Neural cell (in vitro differentiated cells): ENCODE measurements around the gene ACSS1. TPM values are rescaled to one million over a fixed set of nuclear protein-coding genes. Genes with fewer than 3 reads are reported as not detected.

Source experiments
- H2AFZ ChIP-seq: fragments of 200-600, 300-800 bp; sonication (generic), shearing (Covaris generic); 2 replicates; pipeline ENCODE4 v1.6.0; 2014; ENCODE audit warnings: low read depth, mild to moderate bottlenecking, antibody characterized with exemption, low read length, moderate library complexity
- H3F3A ChIP-seq: fragments of 200-600 bp; shearing (Covaris generic); 2 replicates; pipeline ENCODE4 v1.6.1; 2016; ENCODE audit warnings: mild to moderate bottlenecking, moderate library complexity, mixed read lengths, antibody characterized with exemption, low read length; ENCODE audit not compliant: insufficient read depth, poor library complexity, severe bottlenecking
- H3K27ac ChIP-seq: fragments of 200-600, 300-800 bp; sonication (generic), shearing (Covaris generic); 2 replicates; pipeline ENCODE4 v1.5.1; 2014; ENCODE audit warnings: mild to moderate bottlenecking, low read length, moderate library complexity
- H3K27me3 ChIP-seq: fragments of 300-800, 200-600 bp; sonication (generic), shearing (Covaris generic); 2 replicates; pipeline ENCODE4 v1.6.0; 2014; ENCODE audit warnings: mild to moderate bottlenecking, low read depth, low read length, moderate library complexity; ENCODE audit not compliant: insufficient read depth
- H3K36me3 ChIP-seq: fragments of 300-800, 200-600 bp; sonication (generic), shearing (Covaris generic); 2 replicates; pipeline ENCODE4 v1.5.1; 2014; ENCODE audit warnings: mild to moderate bottlenecking, antibody characterized with exemption, low read length, moderate library complexity; ENCODE audit not compliant: insufficient read depth
- H3K4me2 ChIP-seq: fragments of 300-800, 200-600 bp; sonication (generic), shearing (Covaris generic); 2 replicates; pipeline ENCODE4 v1.6.0; 2014; ENCODE audit warnings: mild to moderate bottlenecking, low read length
- H3K4me3 ChIP-seq: fragments of 300-800, 200-600 bp; sonication (generic), shearing (Covaris generic); 2 replicates; pipeline ENCODE4 v1.5.1; 2014; ENCODE audit warnings: mild to moderate bottlenecking, low read length, moderate library complexity
- H3K79me2 ChIP-seq: fragments of 200-600 bp; shearing (Covaris generic); replicated peaks from 2 replicates; pipeline ENCODE4 v1.6.0; 2014; ENCODE audit warnings: mild to moderate bottlenecking, low read length, moderate library complexity; ENCODE audit not compliant: insufficient read depth
- H3K9ac ChIP-seq: fragments of 300-800, 200-600 bp; sonication (generic), shearing (Covaris generic); 2 replicates; pipeline ENCODE4 v1.6.1; 2016; ENCODE audit warnings: mild to moderate bottlenecking, low read length, mixed read lengths
- H3K9me2 ChIP-seq: fragments of 200-600 bp; shearing (Covaris generic); 2 replicates; pipeline ENCODE4 v1.6.1; 2016; ENCODE audit warnings: mild to moderate bottlenecking, low read length, mixed read lengths; ENCODE audit not compliant: insufficient read depth
- H3K9me3 ChIP-seq: fragments of 200-600, 300-800 bp; sonication (generic), shearing (Covaris generic); 2 replicates; pipeline ENCODE4 v1.6.1; 2016; ENCODE audit warnings: mild to moderate bottlenecking, mixed run types, low read length, moderate library complexity, mixed read lengths
- H4K20me1 ChIP-seq: fragments of 200-600 bp; shearing (Covaris generic); 2 replicates; pipeline ENCODE4 v1.6.1; 2016; ENCODE audit warnings: mild to moderate bottlenecking, mixed run types; ENCODE audit not compliant: insufficient read depth
- CTCF ChIP-seq: fragments of 450-650 bp; IDR thresholded peaks from 2 replicates; pipeline ENCODE4 v1.5.1; 2014; ENCODE audit warnings: antibody characterized with exemption, mild to moderate bottlenecking, moderate library complexity; ENCODE audit not compliant: poor library complexity, severe bottlenecking
- EP300 ChIP-seq: fragments of 450-650 bp; conservative IDR thresholded peaks from 2 replicates; pipeline ENCODE4 v1.6.1; 2014; ENCODE audit warnings: antibody characterized with exemption, mild to moderate bottlenecking, moderate library complexity; ENCODE audit not compliant: poor library complexity, severe bottlenecking
- EZH2 ChIP-seq: fragments of 200-600, 300-800 bp; shearing (Covaris generic), sonication (generic); IDR thresholded peaks from 2 replicates; pipeline ENCODE4 v1.6.1; 2014; ENCODE audit warnings: antibody characterized with exemption, low read length, borderline replicate concordance, mild to moderate bottlenecking; ENCODE audit not compliant: insufficient read depth, poor library complexity, severe bottlenecking
- MXI1 ChIP-seq: fragments of 450-650 bp; conservative IDR thresholded peaks from 2 replicates; pipeline ENCODE4 v1.6.1; 2014; ENCODE audit warnings: antibody characterized with exemption, mild to moderate bottlenecking; ENCODE audit not compliant: poor library complexity, severe bottlenecking
- POLR2AphosphoS5 ChIP-seq: IDR thresholded peaks from 2 replicates; pipeline ENCODE4 v1.6.1; 2012
- RAD21 ChIP-seq: fragments of 450-650 bp; conservative IDR thresholded peaks from 2 replicates; pipeline ENCODE4 v1.6.1; 2014; ENCODE audit warnings: antibody characterized with exemption, mild to moderate bottlenecking, moderate library complexity
- REST ChIP-seq: IDR thresholded peaks from 2 replicates; pipeline ENCODE4 v1.6.1; 2012; ENCODE audit warnings: borderline replicate concordance
- SMC3 ChIP-seq: fragments of 450-650 bp; conservative IDR thresholded peaks from 2 replicates; pipeline ENCODE4 v1.6.1; 2014; ENCODE audit warnings: antibody characterized with exemption, mild to moderate bottlenecking, moderate library complexity; ENCODE audit not compliant: poor library complexity
- TAF1 ChIP-seq: IDR thresholded peaks from 2 replicates; pipeline ENCODE4 v1.6.1; 2012; ENCODE audit warnings: low read depth
- polyA plus RNA-seq: library from polyadenylated mRNA; depleted of rRNA; stranded (reverse); fragments of >200 nt; gene quantifications from 2 replicates; pipeline ENCODE4 v1.2.3, GENCODE V29; 2014

Gene ACSS1
- polyA plus RNA-seq, 1 donor from 2014 or later: not detected

- TF ChIP-seq EZH2 (no peak), TAF1 (no peak), EP300 (no peak), CTCF (no peak), REST (no peak), SMC3 (no peak), MXI1 (no peak), RAD21 (no peak), POLR2AphosphoS5 (no peak)
- H3K27ac ChIP-seq: no peak overlapping the region
These were observed 35.3 kb downstream of the ACSS1 start for GRCh38 chr20:25022680-25023079.

GRCh38 chr20:25021336-25021735, 36.6 kb downstream of the ACSS1 start:
- Histone ChIP-seq H3K4me2 (no peak overlapping the region), H3K9me2 (no peaks in the 10 kb centered on the region), H3K36me3 (no peaks in the 10 kb centered on the region), H3K27me3 (no peaks in the 10 kb centered on the region), H2AFZ (no peak overlapping the region), H3K9me3 (no peaks in the 10 kb centered on the region), H3K4me3 (no peak overlapping the region), H4K20me1 (no peaks in the 10 kb centered on the region), H3F3A (no peaks in the 10 kb centered on the region), H3K27ac (no peak overlapping the region), H3K79me2 (no peaks in the 10 kb centered on the region), H3K9ac (no peak overlapping the region)
- no peak for TF ChIP-seq EZH2

More at GRCh38 chr20:25022680-25023079, 35.3 kb downstream of the ACSS1 start:
- no peak overlapping the region for H3K4me3 ChIP-seq
- H2AFZ ChIP-seq: no peak overlapping the region
- no peak overlapping the region for H3K4me2 ChIP-seq
- H3K79me2 ChIP-seq: no peaks in the 10 kb centered on the region
- H3K36me3 ChIP-seq: no peaks in the 10 kb centered on the region
- H3F3A ChIP-seq: no peaks in the 10 kb centered on the region
- no peaks in the 10 kb centered on the region for H3K9me3 ChIP-seq
- H3K9me2 ChIP-seq: no peaks in the 10 kb centered on the region
- no peaks in the 10 kb centered on the region for H4K20me1 ChIP-seq
- H3K27me3 ChIP-seq: no peaks in the 10 kb centered on the region
- no peak overlapping the region for H3K9ac ChIP-seq

- H3K4me2 ChIP-seq: no peak overlapping the region
- no peak overlapping the region for H2AFZ ChIP-seq
- no peaks in the 10 kb centered on the region for H3K9me2 ChIP-seq
- no peaks in the 10 kb centered on the region for H4K20me1 ChIP-seq
- no peaks in the 10 kb centered on the region for H3K27me3 ChIP-seq
- no peak overlapping the region for H3K4me3 ChIP-seq
- H3K9ac ChIP-seq: no peak overlapping the region
- H3K9me3 ChIP-seq: no peaks in the 10 kb centered on the region
- TF ChIP-seq EP300: no peak
- no peak for TF ChIP-seq SMC3
- TF ChIP-seq RAD21: no peak
- no peak for TF ChIP-seq EZH2
- no peak for TF ChIP-seq POLR2AphosphoS5
- no peak for TF ChIP-seq TAF1
- TF ChIP-seq REST: no peak
- no peak for TF ChIP-seq CTCF
- TF ChIP-seq MXI1: no peak
- H3K36me3 ChIP-seq: no peaks in the 10 kb centered on the region
- no peak overlapping the region for H3K27ac ChIP-seq
- H3F3A ChIP-seq: no peaks in the 10 kb centered on the region
- no peaks in the 10 kb centered on the region for H3K79me2 ChIP-seq
These were observed 37.0 kb downstream of the ACSS1 start for GRCh38 chr20:25020901-25021301.
